Urothelium cell line (cell line): Measurements from ENCODE around the gene KRT38.
"Not testable (repeated sequence)": the region's sequence is repeated elsewhere in the genome, so short reads cannot be mapped to it uniquely, and the experiment has no call there.

ENCODE experiments used
- DNase-seq: peaks from one replicate; pipeline ENCODE4 v3.0.0; 2011; ENCODE audit warnings: low spot score, mixed read lengths
- FAIRE-seq: peaks from 2 replicates; lab custom pipeline; 2011; peaks lifted over from hg19 to GRCh38; lab: Jason Lieb, UNC

KRT38 gene

GRCh38 chr17:41424111-41424635 is 16.6 kb downstream of the KRT38 start, which contains the start of gene KRT37:
Gene KRT37, minus strand, starts transcription at chr17:41424585. Its CDS starts 62 bp downstream, at chr17:41424523.
- no peak for FAIRE-seq

DNA sequence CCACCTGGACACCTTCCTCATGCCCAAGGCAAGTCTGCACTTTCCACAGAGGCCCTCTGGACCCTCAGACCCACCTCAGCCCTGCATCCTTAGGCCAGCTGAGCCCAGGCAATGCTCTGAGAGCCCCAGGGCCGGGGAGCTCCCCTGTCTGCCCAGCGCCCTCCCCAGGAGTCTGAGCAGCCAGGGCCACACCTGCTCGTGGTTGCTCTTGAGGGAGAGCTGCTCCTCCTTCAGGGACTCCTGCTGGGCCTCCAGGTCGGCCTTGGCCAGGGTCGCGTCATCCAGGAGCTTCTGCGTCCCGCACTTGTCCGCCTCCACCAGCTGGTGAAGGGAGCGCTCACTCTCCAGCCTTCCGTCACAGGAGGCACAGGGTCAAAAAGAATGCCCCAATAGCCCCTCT is 18.2 kb downstream of the KRT38 start:
- FAIRE-seq, DNase-seq: not testable (repeated sequence)

More at GRCh38 chr17:41424111-41424635, 16.6 kb downstream of the KRT38 start, which contains the start of gene KRT37:
- no peak for DNase-seq

- no peak for FAIRE-seq
Measured at GRCh38 chr17:41421617-41422016, 19.2 kb downstream of the KRT38 start.

GRCh38 chr17:41421116-41421515 is 19.7 kb downstream of the KRT38 start:
- FAIRE-seq: no peak

More at GRCh38 chr17:41421617-41422016, 19.2 kb downstream of the KRT38 start:
- DNase-seq: no peak

GRCh38 chr17:41420134-41420533 is 20.6 kb downstream of the KRT38 start:
- DNase-seq: no peak
- no peak for FAIRE-seq

More at GRCh38 chr17:41421116-41421515, 19.7 kb downstream of the KRT38 start:
- no peak for DNase-seq

- FAIRE-seq (no peak), DNase-seq (no peak)
Measured at GRCh38 chr17:41419716-41420115, 21.1 kb downstream of the KRT38 start.

- DNase-seq (no peak), FAIRE-seq (no peak)
Measured at GRCh38 chr17:41418116-41418860, 22.5 kb downstream of the KRT38 start.

DNA sequence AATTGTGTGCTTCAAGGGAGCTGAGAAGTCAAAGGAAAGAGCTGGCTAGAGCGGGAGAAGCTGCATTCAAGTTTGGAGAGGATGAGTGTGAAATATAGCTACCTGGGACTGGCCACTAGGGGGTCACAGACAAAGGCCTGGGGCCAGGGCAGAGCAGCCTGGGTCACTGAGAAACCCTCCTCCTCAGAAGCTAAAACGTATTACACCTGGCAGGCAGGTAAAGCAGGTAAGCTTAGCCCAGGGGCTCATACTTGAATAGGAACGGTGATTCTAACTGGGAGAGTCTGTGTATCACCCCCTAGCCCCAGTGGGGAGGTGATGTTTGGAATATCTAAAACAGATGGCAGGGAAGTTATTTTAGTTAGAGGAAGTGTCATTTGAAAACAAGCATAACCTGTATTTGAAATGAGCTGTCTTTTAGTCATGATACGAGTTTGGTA is 23.2 kb downstream of the KRT38 start:
- no peak for FAIRE-seq

GRCh38 chr17:41417127-41417526 is 23.7 kb downstream of the KRT38 start:
- no peak for DNase-seq
- no peak for FAIRE-seq

More for the DNA sequence above, 23.2 kb downstream of the KRT38 start:
- DNase-seq: peak; percentile 31

GRCh38 chr17:41416479-41416878 is 24.3 kb downstream of the KRT38 start:
- no peak for FAIRE-seq

DNA sequence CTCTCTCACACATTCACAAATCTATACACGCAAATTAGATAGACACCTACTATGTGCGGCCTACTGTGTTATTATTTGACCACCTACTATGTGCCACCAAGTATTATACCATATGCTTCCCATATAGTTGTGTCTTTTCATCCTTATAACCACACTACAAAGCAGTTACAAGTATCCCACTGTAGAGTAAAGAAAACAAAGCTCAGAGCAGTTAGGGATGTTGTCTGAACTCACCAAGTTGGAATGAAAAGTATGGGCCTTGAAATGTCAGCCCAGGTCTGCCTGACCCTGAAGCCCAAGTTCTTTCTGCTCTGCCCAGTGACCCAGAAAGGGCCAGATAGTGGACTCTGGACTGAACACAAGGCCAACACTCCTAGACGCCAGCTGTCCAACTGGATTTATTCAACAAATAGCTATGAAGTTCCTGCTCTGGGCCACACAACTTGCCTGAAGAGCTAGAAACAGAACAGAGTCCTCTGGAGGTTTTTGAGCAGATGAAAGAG is 24.9 kb downstream of the KRT38 start:
- no peak for DNase-seq
- no peak for FAIRE-seq

More at GRCh38 chr17:41416479-41416878, 24.3 kb downstream of the KRT38 start:
- DNase-seq: no peak

GRCh38 chr17:41415411-41415810 is 25.4 kb downstream of the KRT38 start:
- DNase-seq (no peak), FAIRE-seq (peak; percentile 40)

GRCh38 chr17:41413982-41414381 is 26.8 kb downstream of the KRT38 start:
- no peak for DNase-seq
- no peak for FAIRE-seq

DNA sequence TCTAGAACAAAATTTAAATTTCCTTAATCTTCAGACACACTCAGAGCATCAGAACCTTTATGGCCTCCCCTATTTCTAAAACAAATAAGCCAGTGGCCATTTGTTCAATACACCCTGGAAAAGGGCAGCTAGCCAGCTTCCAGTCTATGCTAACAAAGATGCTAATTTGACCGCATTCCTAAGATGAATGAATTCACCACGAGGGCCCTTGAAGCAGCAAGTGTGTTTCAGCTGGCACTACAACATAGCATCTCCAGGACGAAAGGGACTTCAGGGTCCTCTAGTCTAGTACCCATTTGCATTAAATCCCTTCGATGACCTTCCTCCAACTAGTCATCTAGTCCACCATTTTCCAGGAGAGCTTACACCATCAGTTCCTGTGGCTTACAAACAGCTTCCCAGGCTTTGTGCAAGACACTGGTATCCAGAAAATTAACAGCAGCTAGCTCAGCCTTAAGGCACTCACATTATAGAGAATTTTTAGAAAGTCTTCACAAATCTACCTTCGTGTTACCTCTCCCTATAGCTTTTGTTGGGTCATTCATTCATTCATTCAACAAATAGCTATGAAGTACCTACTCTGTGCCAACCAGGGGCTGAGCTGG is 27.3 kb downstream of the KRT38 start:
- DNase-seq: no peak
- no peak for FAIRE-seq

DNA sequence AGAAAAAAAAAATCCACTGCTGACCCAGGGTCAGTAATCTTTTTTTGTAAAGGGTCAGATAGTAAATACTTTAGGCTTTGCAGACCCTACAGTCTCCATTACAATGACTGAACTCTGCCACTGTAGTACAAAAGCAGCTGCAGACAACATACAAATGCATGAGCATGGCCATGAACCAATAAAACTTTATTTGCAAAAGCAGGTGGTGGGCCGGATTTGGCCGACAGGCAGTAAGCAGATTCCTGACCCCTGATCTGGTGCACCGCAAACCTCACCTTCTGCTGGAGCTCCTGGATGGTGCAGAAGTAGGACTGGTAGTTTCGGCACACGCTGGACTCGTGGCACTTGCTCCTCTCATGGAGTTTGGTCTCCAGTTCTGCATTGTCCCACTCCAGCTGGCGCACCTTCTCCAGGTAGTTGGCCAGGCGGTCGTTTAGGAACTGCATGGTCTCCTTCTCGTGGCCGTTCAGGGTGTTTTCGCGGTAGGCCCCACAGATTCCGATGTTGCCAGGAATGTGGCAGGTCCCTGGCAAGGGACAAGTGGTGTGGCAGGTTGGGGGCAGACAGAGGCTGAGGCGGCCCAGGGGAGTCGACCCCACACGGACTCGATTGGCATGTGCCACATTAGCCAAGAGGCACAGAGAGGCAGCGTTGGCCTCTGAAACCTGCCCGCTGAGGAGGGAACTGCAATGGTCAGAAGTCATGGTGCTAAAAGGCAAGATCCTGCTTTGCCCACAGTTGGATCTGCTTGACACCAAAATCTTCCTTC is 29.5 kb downstream of the KRT38 start:
- FAIRE-seq (peak; percentile 50), DNase-seq (no peak)

- FAIRE-seq (no peak), DNase-seq (no peak)
Measured at GRCh38 chr17:41407226-41407625, 33.6 kb downstream of the KRT38 start.

DNA sequence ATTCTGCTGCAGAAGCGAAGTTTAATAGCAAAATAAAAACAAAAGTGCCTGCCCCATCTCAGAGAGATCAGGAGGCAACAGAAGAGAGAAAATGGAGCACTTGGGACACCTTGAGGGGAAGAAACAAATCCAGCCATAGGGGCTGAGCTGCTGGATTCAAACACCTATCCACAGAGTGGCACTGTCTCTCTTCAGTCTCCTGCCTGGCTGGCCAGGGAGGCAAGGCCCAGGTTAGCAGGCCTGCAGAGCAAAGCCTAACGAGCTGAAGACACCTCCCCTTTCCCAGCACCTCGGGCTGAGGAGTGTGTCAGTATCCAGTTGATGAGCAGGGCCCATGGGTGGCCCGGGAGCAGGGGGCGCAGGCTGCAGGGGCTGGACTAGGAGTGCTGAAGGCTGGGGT is 34.6 kb downstream of the KRT38 start:
- no peak for DNase-seq
- FAIRE-seq: no peak

DNA sequence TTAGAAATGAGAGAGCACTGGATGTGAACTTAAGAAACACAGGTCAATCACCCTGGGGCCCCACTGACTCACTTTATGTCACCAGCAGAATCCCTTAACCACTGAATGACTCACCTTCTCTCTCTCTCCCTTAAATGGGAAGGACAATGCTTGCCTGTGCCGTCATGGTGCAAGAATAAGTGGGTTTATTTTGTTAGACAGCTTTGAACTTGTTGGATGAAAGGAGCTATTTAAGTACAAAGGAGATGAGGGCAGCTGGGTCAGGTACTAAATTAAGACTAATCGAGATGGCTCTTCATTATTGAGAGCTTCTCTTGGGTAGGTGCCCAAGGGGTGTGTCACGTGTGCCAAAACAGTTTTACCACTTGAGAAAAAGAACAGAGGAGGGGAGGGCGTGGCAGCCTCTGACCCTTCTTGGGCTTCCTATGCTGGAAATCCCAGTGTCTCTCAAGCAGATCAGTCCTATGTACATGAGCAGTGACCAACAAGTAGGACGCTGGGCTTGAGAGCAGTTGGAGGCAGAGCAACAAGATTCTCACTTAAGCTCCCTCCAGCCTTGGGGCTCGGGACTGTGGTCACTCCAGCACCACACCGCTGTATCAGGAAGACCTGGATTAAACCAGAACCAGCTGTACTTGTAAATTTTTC is 36.6 kb downstream of the KRT38 start:
- FAIRE-seq (peak; percentile 90), DNase-seq (peak; percentile 91)

- peak; percentile 69 for FAIRE-seq
- no peak for DNase-seq
Measured at GRCh38 chr17:41403404-41404023, 37.3 kb downstream of the KRT38 start.

- peak; percentile 36 for DNase-seq
Measured at GRCh38 chr17:41402161-41402560, 38.6 kb downstream of the KRT38 start.

More at GRCh38 chr17:41402161-41402560, 38.6 kb downstream of the KRT38 start:
- no peak for FAIRE-seq
